HPDE6-E6E7 (cell line): ENCODE measurements around the gene SOS1.
"Not testable (repeated sequence)": the region's sequence is repeated elsewhere in the genome, so short reads cannot be mapped to it uniquely, and the experiment has no call there.

Experiments used
- DNase-seq: peaks from one replicate; pipeline ENCODE4 v3.0.0; 2011; ENCODE audit warnings: missing footprints; ENCODE audit errors: extremely low spot score

Gene SOS1

DNA sequence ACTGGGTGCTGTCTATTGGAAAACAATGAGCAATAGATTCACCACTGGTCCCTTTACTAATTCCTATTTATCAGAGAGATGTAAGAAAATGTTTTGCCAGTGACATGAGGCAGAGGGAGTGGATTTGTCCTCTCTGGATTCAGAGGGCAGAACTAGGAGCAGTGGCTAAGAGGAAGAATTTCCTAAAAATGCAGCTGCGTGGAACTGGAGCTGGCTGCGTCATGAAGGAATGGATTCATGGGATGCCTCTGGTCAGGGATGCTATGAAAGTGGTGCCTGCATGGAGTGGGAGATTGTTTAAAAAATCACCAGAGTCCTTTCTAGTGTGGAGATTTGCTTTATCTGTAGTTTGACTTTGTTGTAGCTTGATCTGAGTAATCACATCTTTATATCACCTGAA lies 152.8 kb downstream of the SOS1 start:
- DNase-seq = no peak

DNA sequence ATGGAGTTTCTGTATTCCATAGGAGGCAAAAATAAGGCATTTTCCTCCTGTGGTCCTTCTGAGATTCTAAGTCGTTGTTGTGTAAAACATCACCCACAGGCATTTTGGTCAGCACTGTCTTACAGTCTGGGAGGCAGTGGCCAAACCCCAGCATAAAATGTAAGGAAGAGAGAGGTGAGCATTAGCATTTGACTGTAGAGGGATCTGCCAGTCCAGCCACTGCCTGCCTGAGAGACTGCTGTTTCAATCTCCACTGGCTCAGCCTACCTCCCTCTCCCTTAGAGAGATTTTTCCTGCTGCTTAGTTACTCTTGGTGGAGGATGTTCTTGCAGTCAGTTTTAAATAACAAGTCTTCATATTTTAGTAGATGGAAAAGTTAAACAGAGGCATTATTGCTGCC lies 154.2 kb downstream of the SOS1 start:
- DNase-seq = no peak

DNA sequence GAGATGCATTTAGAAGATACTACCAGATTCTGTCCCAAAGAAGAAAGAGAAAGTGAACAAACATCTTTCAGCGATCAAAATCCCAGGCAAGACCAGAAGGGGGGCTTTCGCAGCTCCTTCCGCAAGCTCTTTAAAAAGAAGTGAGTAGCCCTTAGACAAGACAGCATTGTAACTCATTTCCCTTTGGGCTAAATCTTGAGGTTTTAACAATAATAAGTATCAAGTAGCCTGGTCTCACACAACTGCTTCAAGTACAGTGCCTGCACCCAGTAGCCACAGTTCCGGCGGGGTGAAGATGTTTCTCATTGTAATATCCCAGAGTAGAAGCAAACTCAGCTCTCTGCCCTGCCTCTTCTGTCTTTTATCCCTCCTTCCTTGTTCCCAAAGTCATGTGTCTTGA lies 154.8 kb downstream of the SOS1 start:
- no peak for DNase-seq

DNA sequence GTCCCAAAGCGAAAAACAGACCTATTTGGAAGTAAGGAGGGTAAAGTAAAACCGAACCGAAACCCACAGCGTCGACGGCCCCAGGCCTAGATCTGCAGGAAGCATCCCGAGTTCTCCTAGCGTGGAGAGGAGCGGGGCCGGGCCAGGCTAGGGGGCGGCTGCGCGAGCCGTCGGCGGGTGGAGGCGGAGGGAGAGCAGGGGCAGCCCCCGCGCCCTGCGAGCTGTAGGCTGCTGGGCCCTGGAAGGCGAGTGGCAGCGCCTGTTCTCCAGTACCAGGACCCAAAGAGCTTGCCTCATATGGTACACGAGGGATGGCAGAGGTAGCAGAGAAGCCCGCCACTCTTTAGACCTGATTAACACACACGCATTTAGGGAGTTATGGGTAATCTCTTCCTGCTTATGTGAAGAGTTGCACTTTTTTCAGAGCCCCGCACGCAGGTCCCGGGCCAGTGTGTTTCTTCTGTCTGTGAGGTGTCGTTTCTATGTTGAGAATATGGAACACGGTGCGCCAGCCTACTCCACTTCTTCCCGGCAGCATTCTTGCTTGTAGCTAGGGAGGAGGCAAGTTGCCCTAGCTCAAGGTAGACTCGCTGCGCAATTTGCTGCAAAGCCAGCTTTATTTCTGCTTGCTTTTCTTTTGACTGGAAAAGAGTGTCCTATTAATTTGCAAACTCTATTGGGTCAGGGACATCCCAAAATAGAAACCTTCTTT lies 160.1 kb downstream of the SOS1 start:
- no peak for DNase-seq

DNA sequence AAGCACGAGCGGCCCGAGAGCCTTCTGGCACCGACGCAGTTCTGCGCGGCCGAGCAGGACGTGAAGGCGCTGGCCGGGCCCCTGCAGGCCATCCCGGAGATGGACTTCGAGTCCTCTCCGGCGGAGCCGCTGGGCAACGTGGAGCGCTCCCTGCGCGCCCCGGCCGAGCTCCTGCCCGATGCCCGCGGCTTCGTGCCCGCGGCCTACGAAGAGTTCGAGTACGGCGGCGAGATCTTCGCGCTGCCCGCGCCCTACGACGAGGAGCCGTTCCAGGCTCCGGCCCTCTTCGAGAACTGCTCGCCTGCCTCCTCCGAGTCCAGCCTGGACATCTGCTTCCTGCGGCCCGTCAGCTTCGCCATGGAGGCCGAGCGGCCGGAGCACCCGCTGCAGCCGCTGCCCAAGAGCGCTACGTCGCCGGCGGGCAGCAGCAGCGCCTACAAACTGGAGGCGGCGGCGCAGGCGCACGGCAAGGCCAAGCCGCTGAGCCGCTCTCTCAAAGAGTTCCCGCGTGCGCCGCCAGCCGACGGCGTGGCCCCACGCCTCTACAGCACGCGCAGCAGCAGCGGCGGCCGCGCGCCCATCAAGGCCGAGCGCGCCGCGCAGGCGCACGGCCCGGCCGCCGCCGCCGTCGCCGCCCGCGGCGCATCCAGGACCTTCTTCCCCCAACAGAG lies 160.8 kb downstream of the SOS1 start:
- peak; percentile 86 for DNase-seq

DNA sequence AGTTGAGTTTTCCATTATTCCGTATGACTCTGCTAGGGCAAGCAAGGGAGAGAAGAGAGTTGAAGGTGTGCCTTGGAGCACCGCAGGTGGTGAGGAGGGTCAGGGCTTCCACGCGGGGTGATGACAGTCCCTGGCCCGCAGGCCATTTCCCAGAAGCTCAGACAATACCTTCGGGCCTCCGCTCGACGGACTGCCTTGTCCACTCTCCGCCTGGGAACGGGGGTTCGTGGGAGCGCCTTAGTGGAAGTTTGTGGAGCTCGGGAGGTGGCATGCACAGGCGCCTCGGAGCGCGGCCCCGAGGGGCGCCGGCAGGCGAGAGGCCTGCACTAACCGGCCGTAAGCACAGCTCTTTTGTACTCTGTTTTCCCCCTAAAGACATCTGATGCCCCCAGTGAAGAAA lies 161.4 kb downstream of the SOS1 start:
- DNase-seq = no peak

DNA sequence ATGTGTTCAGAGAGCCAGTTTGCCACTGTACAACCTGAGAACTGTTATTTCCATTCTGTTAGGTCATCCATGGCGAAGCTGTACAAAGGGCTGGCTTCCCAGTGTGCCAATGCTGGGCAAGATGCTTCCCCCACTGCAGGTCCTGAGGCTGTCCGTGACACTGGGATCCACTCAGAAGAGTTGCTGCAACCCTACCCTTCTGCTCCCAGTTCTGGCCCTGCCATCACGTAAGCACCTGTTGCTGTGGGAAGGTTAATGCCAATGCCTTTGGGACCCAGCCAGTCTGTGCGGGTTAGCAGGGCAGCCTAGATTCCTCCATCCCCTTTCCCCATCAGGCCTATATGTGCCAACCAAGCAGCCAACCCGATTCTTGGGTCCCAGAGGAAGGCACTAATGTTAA lies 162.9 kb downstream of the SOS1 start:
- no peak for DNase-seq

DNA sequence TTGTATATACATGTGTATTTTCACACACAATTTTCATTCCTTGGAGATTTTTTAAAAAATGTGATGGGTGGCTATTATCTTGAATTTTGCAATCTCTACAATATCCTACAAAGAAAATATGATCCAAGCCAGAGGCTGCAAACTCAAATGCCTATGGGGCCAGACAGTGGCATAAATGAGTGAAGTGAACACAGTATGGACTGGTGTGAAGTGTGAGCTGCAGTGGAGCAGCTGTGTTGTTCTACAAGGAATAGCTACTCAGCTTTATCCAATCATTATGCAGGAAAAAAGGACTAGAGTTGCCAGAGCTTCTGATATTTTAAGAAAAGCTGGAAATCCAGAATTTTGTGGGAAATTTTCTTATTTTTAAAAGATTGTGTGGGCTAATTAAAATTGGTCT lies 169.1 kb downstream of the SOS1 start:
- DNase-seq = no peak

DNA sequence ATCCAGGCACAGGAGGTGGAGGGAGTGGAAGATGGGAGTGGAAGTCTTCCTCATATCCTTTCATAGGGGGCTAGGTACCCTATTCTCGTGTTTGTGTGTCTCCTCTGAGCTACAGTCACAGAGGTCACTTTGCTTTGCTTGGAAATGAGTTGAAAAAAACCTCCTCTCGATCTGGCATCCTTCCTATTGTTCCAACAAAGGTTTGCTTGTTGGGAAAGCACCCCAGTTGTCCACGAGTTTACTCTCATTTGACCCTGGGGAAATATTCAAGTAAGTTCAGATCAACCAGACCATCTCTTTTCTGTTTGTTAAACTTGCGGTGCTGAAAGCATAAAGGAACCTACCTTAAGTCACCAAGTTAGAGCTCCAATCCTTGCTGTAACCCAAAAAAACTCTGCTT lies 171.9 kb downstream of the SOS1 start:
- DNase-seq = no peak

DNA sequence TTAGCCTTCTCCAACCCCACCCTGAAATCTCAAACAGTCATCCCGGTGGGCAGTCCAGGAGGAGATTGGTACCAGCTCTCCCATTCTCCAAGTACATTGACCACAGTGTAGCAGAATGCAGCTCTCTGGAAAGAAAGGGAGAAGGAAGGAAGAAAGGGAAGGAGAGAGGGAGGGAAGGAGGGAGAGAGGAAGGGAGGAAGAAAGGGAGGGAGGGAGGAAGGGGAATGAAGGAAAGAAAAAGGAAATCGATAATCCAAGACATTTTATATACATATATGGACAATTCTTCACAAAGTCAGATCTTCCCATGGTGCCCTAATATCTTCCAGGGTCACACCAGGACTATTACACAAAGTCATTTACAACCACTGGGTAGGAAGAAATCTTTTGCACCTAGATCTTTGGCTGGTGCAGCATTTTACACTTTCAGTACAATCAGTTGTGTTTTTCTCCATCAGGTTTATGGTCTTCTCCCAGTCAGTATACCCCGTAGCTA lies 172.4 kb downstream of the SOS1 start:
- no peak for DNase-seq

DNA sequence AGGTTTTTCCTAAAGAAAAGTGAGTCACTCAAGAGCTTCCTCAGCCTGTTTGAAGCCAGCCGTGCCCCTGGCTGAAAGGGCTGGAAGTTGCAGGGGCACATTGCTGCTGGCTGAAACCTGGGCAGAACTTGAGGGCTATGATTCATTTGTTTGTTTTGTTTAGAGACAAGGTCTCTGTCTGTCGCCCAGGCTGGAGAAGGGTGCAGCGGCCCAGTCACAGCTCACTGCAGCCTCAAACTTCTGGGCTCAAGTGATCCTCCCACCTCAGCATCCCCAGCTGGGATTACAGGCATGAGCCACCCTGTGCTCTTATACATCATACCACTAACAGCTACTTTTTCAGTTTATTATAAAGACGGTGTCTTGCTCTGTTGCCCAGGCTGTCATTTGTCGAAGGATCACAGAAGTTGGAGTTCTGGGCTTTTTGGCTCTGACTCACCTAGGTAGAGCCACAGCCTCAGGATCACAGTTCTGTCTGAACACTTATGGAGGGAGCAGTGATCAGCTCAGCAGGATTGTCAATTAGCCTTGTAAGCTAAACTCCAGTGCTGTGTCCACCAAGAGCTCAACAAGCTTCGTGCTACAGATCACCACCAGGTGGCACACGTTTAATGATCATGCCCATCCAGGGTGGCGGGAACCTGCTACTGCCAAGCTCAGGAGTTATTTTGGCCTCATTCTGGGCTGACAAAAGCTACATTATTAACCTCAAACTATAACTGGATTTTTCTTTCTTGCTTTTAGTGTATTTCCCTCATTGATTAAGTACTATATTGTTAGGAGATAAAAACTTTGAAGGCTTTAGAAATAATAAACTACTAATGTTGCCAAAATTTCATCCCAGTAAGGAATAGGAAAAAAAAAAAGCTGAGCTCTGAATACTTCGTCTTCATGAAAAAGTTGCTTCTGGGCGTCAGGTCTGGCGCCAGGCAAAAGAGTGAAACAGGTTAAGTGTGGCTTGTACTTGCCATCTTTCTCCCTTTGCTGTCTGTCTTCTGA lies 173.3 kb downstream of the SOS1 start:
- DNase-seq = peak; percentile 86

DNA sequence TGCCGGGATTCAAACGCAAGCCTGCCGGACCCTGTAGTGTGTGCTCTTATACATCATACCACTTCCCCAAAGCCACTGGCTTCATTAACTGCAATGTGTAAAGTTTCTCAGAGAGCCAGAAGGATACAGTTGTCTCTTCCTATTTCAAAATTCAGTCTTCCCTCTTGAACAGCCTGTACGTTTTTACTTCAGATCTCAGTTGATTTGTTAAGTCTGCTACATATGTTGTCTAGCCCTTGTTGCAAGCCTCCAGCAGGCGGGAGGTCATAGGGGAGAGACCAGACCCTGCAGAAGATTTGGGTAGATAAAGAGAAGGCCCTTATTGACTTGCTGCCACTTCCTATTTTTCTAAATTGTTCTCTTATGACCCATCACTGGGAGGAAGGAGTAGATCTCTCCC lies 174.9 kb downstream of the SOS1 start:
- DNase-seq = no peak

DNA sequence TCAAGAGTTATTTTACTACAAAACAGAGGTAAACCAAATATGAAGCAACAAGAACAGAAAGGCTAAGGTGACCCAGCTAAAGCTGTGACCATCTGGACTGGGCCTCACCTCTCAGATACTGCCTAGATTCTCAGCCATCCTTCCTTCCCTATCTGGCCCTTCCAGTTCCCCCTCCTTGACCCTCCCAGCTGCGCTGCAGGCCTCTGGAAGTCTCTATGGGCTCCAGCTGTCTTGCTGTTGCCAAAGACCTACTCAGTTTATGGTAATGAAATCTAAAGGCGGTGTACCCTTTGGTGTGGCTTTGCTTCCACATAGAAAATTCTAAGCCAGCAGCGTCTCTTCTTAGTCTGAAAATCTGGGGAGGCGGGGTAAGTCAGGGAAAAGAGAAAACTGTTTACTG lies 175.5 kb downstream of the SOS1 start:
- no peak for DNase-seq

DNA sequence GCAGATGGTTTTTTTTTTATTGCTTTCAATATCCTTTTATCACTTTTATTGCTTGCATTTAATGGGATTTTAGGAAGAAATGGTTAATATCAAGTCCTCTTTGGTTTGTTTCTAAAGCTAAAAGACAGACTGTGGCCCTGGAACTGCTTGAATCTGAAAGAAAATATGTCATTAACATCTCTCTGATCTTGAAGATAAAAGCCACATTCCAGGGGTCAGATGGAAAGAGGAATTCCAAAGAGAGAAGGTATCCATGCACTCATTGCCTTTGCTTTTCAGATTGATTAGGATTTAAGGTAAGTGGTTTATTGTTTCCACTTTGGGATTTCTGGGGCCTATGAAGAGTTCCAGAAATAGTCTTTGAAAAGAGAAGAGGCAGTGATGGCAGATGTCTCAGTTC lies 177.1 kb downstream of the SOS1 start:
- DNase-seq = no peak

DNA sequence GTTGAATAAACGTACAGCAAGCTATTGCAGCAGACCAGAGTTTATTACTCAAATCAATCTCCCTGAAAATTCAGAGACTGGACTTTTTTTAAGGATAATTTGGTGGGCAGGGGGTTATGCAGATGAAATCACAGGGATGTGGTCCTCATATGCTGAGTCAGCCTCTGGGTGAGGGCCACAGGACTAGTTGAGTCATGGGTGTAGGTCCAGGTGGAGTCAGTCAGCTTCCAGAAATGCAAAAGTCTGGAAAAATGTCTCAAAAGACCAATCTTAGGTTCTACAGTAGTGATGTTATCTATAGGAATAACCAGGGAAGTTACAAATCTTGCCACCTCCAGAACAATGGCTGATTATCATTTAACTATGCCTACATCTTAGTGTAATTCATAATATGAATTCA lies 180.1 kb downstream of the SOS1 start:
- no peak for DNase-seq

DNA sequence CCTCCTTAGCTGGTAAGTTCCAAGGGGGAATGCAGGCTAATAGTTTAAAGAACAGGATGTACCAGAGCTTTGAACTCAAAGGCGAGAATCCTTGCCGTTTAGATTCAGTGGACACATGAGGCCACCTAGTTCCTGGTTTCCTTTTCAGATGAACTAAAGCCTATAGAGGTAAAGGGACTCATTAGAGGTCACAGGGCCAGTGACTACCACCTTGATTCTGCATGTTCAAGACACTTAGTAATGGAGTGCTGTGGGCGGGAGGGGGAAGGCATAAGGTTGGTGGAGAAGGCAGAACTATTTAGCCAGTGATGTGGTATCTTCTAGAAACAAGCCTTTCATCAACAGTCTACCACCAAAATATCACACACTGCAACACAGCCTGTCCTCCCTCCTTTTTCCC lies 183.3 kb downstream of the SOS1 start:
- no peak for DNase-seq

DNA sequence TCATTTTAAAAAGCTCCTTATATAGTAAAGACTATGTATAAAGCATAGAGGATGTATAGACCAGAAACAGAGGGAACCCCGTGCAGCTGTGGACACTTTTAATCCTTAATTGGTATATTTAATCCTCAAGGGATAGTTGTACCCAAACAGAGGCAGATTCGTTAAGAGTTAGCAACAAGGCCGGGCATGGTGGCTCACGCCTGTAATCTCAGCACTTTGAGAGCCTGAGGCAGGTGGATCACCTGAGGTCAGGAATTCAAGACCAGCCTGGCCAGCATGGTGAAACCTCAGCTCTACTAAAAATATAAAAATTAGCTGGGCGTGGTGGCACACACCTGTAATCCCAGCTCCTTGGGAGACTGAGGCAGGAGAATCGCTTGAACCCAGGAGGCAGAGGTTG lies 184.3 kb downstream of the SOS1 start:
- not testable (repeated sequence) for DNase-seq

DNA sequence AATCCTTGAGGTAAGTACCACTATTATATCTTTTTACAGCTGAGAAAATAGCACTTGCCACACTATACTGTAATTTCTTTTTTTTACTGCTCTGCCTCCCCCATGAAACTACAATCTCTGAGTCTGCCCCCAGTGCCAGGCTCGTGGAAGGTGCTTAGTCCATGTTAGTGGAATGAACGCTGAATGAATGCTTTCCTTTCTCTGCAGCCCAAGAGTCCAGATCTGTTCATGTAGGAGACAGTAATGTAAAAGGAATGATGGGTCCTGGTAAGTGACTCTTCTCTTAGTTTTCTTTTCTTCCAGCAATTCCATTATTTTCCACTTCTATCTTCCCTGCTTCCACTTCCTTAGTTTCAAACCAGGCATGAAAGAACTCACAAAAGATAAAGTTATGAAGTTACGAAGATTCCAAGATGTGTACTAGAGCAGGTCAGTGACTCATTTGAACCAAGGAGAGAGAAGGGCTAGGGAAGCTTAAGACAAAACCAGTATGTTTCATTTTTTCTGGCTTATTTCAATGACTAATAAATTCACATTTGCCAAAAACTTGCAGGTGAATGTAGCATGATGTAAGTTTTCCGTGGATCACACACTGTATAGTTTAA lies 185.2 kb downstream of the SOS1 start:
- peak; percentile 14 for DNase-seq

DNA sequence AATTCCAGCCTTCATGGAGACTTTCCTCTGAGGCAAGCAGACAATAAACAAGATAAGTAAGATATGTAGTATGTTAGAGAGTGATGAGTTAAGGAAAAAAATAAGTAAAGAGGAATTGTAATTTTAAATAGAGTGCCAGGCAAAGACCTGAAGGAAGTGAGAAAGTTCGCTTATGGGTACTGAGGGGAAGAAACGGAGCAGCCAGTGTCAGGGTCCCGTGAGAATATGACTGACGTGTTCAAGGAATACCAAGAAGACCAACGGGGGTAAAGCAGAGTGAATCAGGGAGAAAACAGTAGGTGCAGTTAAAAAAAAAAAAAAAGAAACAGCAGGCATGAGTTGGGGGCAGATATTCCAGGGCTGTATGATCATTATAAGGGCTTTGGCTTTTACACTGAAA lies 186.1 kb downstream of the SOS1 start:
- no peak for DNase-seq

DNA sequence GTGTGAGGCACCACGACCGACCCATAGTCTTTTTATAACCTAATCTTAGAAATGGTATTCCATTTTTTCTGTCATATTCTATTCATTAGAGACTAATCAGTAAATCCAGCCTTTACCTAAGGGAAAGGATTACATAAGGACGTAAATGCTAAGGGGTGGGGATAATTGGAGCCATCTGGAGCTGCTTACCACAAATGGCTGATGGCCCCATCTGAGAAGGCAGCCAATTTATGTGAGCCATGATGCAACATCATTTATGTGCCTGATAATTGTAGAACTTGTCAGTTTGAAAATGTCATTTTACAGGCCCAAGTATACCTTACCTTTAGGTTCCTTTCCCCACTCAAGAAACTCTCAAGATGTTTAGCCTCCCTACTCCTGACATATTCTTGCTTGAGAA lies 187.2 kb downstream of the SOS1 start:
- DNase-seq = no peak

DNA sequence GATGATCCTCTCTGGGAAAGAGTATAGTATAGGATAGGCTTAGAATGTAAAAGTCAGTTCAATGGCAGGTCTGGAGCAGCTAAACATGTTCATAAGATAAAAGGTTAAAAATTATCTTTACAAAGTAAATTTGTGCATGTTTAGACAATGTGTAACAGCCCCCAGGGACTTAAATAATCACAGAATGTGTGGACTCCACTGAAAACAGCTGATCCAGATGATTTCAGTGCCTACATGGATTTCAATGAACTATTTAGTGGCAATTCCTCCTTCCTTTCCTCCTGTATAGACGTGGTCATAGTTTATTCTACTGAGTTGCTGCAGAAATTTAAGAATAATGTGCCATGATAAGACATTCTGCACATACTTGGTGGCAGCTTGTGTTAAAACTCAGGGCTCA lies 188.3 kb downstream of the SOS1 start:
- DNase-seq = no peak
